Transverse colon (tissue), 4 donors: Measurements from ENCODE around the gene OR6M1. TPM values are rescaled to one million over a fixed set of nuclear protein-coding genes. Genes with fewer than 3 reads are reported as not detected.
A peak's percentile ranks its signal among the peaks of the same experiment; 100 is the strongest.

Source experiments
- DNase-seq: peaks from one replicate; pipeline ENCODE4 v3.0.0-alpha.2; 2019
- H3K27ac ChIP-seq, 4 donors: fragments of 200-600 bp; sonication (generic); 2 replicates each; pipeline ENCODE4 v1.5.1; 2016 to 2018; ENCODE audit warnings: inconsistent platforms in 4 of 4
- H3K27me3 ChIP-seq: fragments of 200-600 bp; sonication (generic); 2 replicates; pipeline ENCODE4 v1.5.1; 2017; ENCODE audit warnings: inconsistent platforms
- H3K36me3 ChIP-seq, 4 donors: fragments of 200-600 bp; sonication (generic); 2 replicates each; pipeline ENCODE4 v1.5.1; 2017 to 2019; ENCODE audit warnings: inconsistent platforms in 4 of 4
- H3K4me1 ChIP-seq, 4 donors: fragments of 200-600 bp; sonication (generic); 2 replicates each; pipeline ENCODE4 v1.5.1; 2017 to 2020; ENCODE audit warnings: inconsistent platforms in 4 of 4
- H3K4me3 ChIP-seq, 4 donors: fragments of 200-600 bp; sonication (generic); 1 replicate in 1 of 4; 2 replicates in 3 of 4; pipeline versions ENCODE4 v1.5.1 to v1.6.1; 2017 to 2019; ENCODE audit warnings: inconsistent platforms in 4 of 4
- H3K9me3 ChIP-seq, 2 donors: fragments of 200-600 bp; sonication (generic); 2 replicates each; pipeline ENCODE4 v1.5.1; 2017 to 2019; ENCODE audit warnings: inconsistent platforms in 2 of 2
- CTCF ChIP-seq, 5 experiments: fragments of 200-600 bp in 3 of 5; fragments of 450-650 bp in 2 of 5; sonication (generic) in 3 of 5; IDR thresholded peaks; 1 replicate in 2 of 5; 2 replicates in 3 of 5; pipeline ENCODE4 v1.5.1; 2016 to 2017; ENCODE audit warnings: antibody characterized with exemption in 5 of 5, inconsistent platforms in 3 of 5, mild to moderate bottlenecking in 2 of 5, moderate library complexity in 1 of 5
- EP300 ChIP-seq: sonication (generic); formaldehyde crosslinking; IDR thresholded peaks from one replicate; pipeline ENCODE4 v1.6.1; 2017; ENCODE audit warnings: antibody characterized with exemption, low read depth
- POLR2A ChIP-seq: fragments of 450-650 bp; IDR thresholded peaks from one replicate; pipeline ENCODE4 v1.6.1; 2016; ENCODE audit warnings: antibody characterized with exemption, mild to moderate bottlenecking, moderate library complexity
- POLR2AphosphoS5 ChIP-seq, 3 donors: sonication (generic); formaldehyde crosslinking; IDR thresholded peaks; one replicate each; pipeline ENCODE4 v1.6.1; 2016; ENCODE audit warnings: antibody characterized with exemption in 3 of 3
- WGBS, 2 donors: methylation state at CpG; one replicate each; pipeline ENCODE4 v1.1.5; 2018; ENCODE audit warnings: low coverage in 1 of 2; 5-methylcytosine and 5-hydroxymethylcytosine counted together
- in situ Hi-C, 4 donors: fragments of 200-750 bp; cut with MboI; loops; one replicate each; pipeline versions ENCODE4 v1.15.0 to v1.15.1; 2017; ENCODE audit warnings: low sequenced_read_pairs in 3 of 4, low pct_ligation_motif_present in 1 of 4, low pct_unique_long_range_greater_than_20kb in 1 of 4
- intact Hi-C: fragments of 100-400 bp; cut with DNase I; formaldehyde crosslinking; loops from one replicate; pipeline ENCODE4 v1.15.1; 2023; ENCODE audit warnings: low total_unique reads
- total RNA-seq, 4 donors: library from RNA; depleted of rRNA; stranded (reverse); fragments of >200 nt; gene quantifications; one replicate each; pipeline ENCODE4 v1.1.0, GENCODE V29; 2016

Gene OR6M1
- total RNA-seq, 4 donors from 2014 or later: not detected

- DNase-seq: peak; percentile 6
- Histone ChIP-seq H3K27me3 (no peaks in the 10 kb centered on the region), H3K27ac (peak overlapping the region in 1 of 4 donors; percentile 13), H3K9me3 (no peaks in the 10 kb centered on the region), H3K4me3 (no peak overlapping the region), H3K36me3 (no peaks in the 10 kb centered on the region), H3K4me1 (no peaks in the 10 kb centered on the region)
- no peak for TF ChIP-seq CTCF (IDR thresholded peaks at IDR 0.05)
- TF ChIP-seq EP300: no peak
- no peak for TF ChIP-seq POLR2AphosphoS5 (IDR thresholded peaks at IDR 0.05)
- TF ChIP-seq POLR2A: no peak
- WGBS, 2 donors: 60 to 92% methylated on average over 2 to 3 of the region's 3 CpGs
- in situ Hi-C loops: no loop called here
- intact Hi-C loops: no loop called here
These were observed 34.5 kb downstream of the OR6M1 start for GRCh38 chr11:123771664-123772063.

DNA sequence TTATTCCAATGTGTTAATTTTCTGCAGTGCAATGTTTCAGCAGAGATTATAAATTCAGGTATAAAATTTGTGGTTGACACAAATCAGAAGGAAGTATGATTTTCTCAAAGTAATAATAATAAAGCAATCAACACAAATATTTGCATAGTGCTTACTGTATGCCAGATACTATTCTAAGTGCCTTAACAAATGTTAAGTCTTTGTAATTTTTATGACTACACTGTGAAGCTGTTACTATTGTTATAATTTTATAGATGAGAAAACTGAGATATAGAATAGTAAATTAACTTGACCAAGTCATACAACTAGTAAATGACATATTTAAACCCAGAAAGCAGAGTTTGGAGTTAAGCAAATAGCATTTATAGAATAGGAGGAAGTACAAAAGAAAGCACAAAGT, 35.4 kb downstream of the OR6M1 start:
- no peak for DNase-seq
- Histone ChIP-seq H3K4me3 (no peak overlapping the region), H3K36me3 (no peaks in the 10 kb centered on the region), H3K9me3 (no peaks in the 10 kb centered on the region), H3K27me3 (no peaks in the 10 kb centered on the region), H3K27ac (no peak overlapping the region), H3K4me1 (no peaks in the 10 kb centered on the region)
- intact Hi-C loops: no loop called here
- in situ Hi-C loops: no loop called here
- TF ChIP-seq POLR2AphosphoS5 (IDR thresholded peaks at IDR 0.05): no peak
- TF ChIP-seq EP300: no peak
- no peak for TF ChIP-seq POLR2A
- TF ChIP-seq CTCF (IDR thresholded peaks at IDR 0.05): no peak

- H3K9me3 ChIP-seq: peaks cover 10 to 12% of the 10 kb centered on the region in 2 donors
- DNase-seq: no peak
- H3K27ac ChIP-seq: no peak overlapping the region
- in situ Hi-C loops: no loop called here
- H3K36me3 ChIP-seq: no peaks in the 10 kb centered on the region
- H3K27me3 ChIP-seq: no peaks in the 10 kb centered on the region
- TF ChIP-seq POLR2AphosphoS5 (IDR thresholded peaks at IDR 0.05) (no peak), CTCF (IDR thresholded peaks at IDR 0.05) (no peak)
- no peak overlapping the region for H3K4me3 ChIP-seq
- H3K4me1 ChIP-seq: no peaks in the 10 kb centered on the region
- intact Hi-C loops: no loop called here
- WGBS, 2 donors: 26 to 36% methylated on average over 1 of the region's 1 CpG
These were observed 40.5 kb downstream of the OR6M1 start for GRCh38 chr11:123765601-123766000.

- TF ChIP-seq CTCF (IDR thresholded peaks at IDR 0.05) (no peak), POLR2AphosphoS5 (IDR thresholded peaks at IDR 0.05) (no peak), EP300 (no peak), POLR2A (no peak)
- Histone ChIP-seq H3K27ac (no peak overlapping the region), H3K27me3 (no peaks in the 10 kb centered on the region), H3K9me3 (peaks cover 10 to 12% of the 10 kb centered on the region in 2 donors), H3K36me3 (no peaks in the 10 kb centered on the region), H3K4me3 (no peak overlapping the region), H3K4me1 (no peaks in the 10 kb centered on the region)
- no peak for DNase-seq
- in situ Hi-C loops: no loop called here
- intact Hi-C loops: no loop called here
These were observed 43.7 kb downstream of the OR6M1 start for GRCh38 chr11:123762422-123762821.
